ENCODE results near the gene USP54.

Gene USP54

GRCh38 chr10:73465978-73466726 is 125.0 kb downstream of the USP54 start:
- Histone ChIP-seq H3K9me3 (ENCODE audit: severe bottlenecking) (no peaks in the 10 kb centered on the region), H3K4me1 (ENCODE audit: insufficient read depth, poor library complexity, severe bottlenecking) (no peaks in the 10 kb centered on the region), H3K4me3 (ENCODE audit: severe bottlenecking) (no peak overlapping the region), H3K36me3 (ENCODE audit: low read depth) (peaks cover 43% of the 10 kb centered on the region), H3K27me3 (ENCODE audit: insufficient read depth, poor library complexity, severe bottlenecking) (no peaks in the 10 kb centered on the region), H3K27ac (ENCODE audit: poor library complexity, severe bottlenecking) (no peak overlapping the region)
- DNase-seq (ENCODE audit: low spot score) (no peak), ATAC-seq (ENCODE audit: low read depth) (no peak)
- TF ChIP-seq, protein P1, sequence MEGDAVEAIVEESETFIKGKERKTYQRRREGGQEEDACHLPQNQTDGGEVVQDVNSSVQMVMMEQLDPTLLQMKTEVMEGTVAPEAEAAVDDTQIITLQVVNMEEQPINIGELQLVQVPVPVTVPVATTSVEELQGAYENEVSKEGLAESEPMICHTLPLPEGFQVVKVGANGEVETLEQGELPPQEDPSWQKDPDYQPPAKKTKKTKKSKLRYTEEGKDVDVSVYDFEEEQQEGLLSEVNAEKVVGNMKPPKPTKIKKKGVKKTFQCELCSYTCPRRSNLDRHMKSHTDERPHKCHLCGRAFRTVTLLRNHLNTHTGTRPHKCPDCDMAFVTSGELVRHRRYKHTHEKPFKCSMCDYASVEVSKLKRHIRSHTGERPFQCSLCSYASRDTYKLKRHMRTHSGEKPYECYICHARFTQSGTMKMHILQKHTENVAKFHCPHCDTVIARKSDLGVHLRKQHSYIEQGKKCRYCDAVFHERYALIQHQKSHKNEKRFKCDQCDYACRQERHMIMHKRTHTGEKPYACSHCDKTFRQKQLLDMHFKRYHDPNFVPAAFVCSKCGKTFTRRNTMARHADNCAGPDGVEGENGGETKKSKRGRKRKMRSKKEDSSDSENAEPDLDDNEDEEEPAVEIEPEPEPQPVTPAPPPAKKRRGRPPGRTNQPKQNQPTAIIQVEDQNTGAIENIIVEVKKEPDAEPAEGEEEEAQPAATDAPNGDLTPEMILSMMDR (IDR thresholded peaks at IDR 0.05; ENCODE audit: poor library complexity, severe bottlenecking) = no peak

DNA sequence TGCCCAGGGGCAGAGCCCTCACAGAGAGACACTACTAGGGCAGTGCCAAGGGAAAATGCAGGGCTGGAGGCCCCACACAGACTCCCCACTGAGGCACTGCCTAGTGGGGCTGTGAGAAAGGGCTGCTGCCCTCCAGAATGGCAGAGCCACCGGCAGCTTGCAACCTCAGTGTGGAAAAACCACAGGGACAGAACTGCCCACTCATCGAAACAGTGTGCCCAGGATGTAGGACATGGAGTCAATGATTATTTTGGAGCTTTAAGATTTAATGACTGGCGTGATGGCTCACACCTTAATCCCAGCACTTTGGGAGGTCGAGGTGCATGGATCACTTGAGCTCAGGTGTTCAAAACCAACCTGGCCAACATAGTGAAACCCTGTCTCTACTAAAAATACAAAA is 130.2 kb downstream of the USP54 start:
- no peak overlapping the region for H3K4me3 ChIP-seq (ENCODE audit: severe bottlenecking)
- H3K36me3 ChIP-seq (ENCODE audit: low read depth) = no peaks in the 10 kb centered on the region; the same call in 1 of the 2 replicates
- H3K27me3 ChIP-seq (ENCODE audit: insufficient read depth, poor library complexity, severe bottlenecking) = no peaks in the 10 kb centered on the region
- H3K4me1 ChIP-seq (ENCODE audit: insufficient read depth, poor library complexity, severe bottlenecking) = no peaks in the 10 kb centered on the region
- TF ChIP-seq, protein P1 (IDR thresholded peaks at IDR 0.05; ENCODE audit: poor library complexity, severe bottlenecking) = no peak
- no peaks in the 10 kb centered on the region for H3K9me3 ChIP-seq (ENCODE audit: severe bottlenecking)
- no peak overlapping the region for H3K27ac ChIP-seq (ENCODE audit: poor library complexity, severe bottlenecking)
- DNase-seq (ENCODE audit: low spot score) (no peak), ATAC-seq (ENCODE audit: low read depth) (no peak)

GRCh38 chr10:73459683-73460314 is 131.3 kb downstream of the USP54 start:
- Histone ChIP-seq H3K9me3 (ENCODE audit: severe bottlenecking) (no peaks in the 10 kb centered on the region), H3K27me3 (ENCODE audit: insufficient read depth, poor library complexity, severe bottlenecking) (no peaks in the 10 kb centered on the region), H3K36me3 (ENCODE audit: low read depth) (no peaks in the 10 kb centered on the region), H3K4me3 (ENCODE audit: severe bottlenecking) (no peak overlapping the region), H3K27ac (ENCODE audit: poor library complexity, severe bottlenecking) (no peak overlapping the region), H3K4me1 (ENCODE audit: insufficient read depth, poor library complexity, severe bottlenecking) (no peaks in the 10 kb centered on the region)
- DNase-seq (ENCODE audit: low spot score) (no peak), ATAC-seq (ENCODE audit: low read depth) (no peak)
- TF ChIP-seq, protein P1 (IDR thresholded peaks at IDR 0.05; ENCODE audit: poor library complexity, severe bottlenecking) = no peak

DNA sequence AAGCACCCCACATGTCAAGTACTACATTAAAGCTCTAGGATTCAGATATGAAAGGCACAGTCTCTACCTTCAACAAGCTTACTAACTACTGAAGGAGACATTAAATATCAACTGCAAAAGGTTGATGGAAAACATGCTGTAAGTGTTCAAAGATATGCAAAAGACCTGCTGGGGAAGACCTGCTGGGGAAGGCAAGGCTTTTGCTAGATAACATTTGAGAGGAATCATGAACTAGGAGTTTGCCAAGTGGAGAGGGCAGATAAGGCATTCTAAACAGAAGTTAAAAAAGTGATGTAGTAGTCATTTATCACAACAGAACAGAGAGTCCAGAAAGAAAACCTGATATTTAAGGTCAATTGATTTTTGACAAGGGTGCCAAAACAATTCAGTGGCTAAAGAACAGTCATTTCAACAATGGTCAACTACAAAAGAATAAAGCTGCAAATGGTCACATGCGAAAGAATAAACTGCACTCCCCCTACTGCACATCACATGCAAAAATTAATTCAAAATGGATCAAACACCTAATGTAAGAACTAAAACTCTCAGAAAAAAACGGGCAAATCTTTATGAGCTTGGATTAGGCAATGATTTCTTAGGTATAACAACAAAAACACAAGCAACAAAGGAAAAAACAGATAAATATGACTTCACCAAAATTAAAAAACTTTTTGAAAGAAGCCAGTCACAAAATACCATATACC is 134.8 kb downstream of the USP54 start:
- peaks cover 14% of the 10 kb centered on the region for H3K36me3 ChIP-seq (ENCODE audit: low read depth)
- no peak overlapping the region for H3K27ac ChIP-seq (ENCODE audit: poor library complexity, severe bottlenecking)
- ATAC-seq (ENCODE audit: low read depth) = no peak
- DNase-seq (ENCODE audit: low spot score) = no peak
- TF ChIP-seq, protein P1 (IDR thresholded peaks at IDR 0.05; ENCODE audit: poor library complexity, severe bottlenecking) = no peak
- H3K4me3 ChIP-seq (ENCODE audit: severe bottlenecking) = no peak overlapping the region
- no peaks in the 10 kb centered on the region for H3K9me3 ChIP-seq (ENCODE audit: severe bottlenecking)
- H3K4me1 ChIP-seq (ENCODE audit: insufficient read depth, poor library complexity, severe bottlenecking) = no peaks in the 10 kb centered on the region
- H3K27me3 ChIP-seq (ENCODE audit: insufficient read depth, poor library complexity, severe bottlenecking) = no peaks in the 10 kb centered on the region
